Parathyroid adenoma (tissue), 2 donors: ENCODE measurements around the gene TRIM68.

Source experiments
- H2AFZ ChIP-seq: fragments of 300-600 bp; sonication (generic); one replicate; pipeline ENCODE4 v1.7.0; 2017; ENCODE audit warnings: antibody characterized with exemption, mild to moderate bottlenecking
- H3K27ac ChIP-seq: fragments of 300-600 bp; sonication (generic); one replicate; pipeline ENCODE4 v1.7.0; 2017
- H3K27me3 ChIP-seq: fragments of 300-600 bp; sonication (generic); one replicate; pipeline ENCODE4 v1.7.0; 2017; ENCODE audit warnings: low read length; ENCODE audit not compliant: control insufficient read depth, insufficient read depth
- H3K36me3 ChIP-seq: fragments of 300-600 bp; sonication (generic); one replicate; pipeline ENCODE4 v1.7.0; 2017; ENCODE audit warnings: low read length; ENCODE audit not compliant: control insufficient read depth, insufficient read depth
- H3K4me1 ChIP-seq: fragments of 300-600 bp; sonication (generic); one replicate; pipeline ENCODE4 v1.7.0; 2017; ENCODE audit warnings: control low read depth
- H3K4me2 ChIP-seq: fragments of 300-600 bp; sonication (generic); one replicate; pipeline ENCODE4 v1.7.0; 2017; ENCODE audit warnings: low read length
- H3K4me3 ChIP-seq: fragments of 300-600 bp; sonication (generic); one replicate; pipeline ENCODE4 v1.7.0; 2017; ENCODE audit warnings: low read depth, low read length
- H3K79me2 ChIP-seq: fragments of 300-600 bp; sonication (generic); one replicate; pipeline ENCODE4 v1.7.0; 2017; ENCODE audit warnings: control low read depth
- H3K9ac ChIP-seq: fragments of 300-600 bp; sonication (generic); one replicate; pipeline ENCODE4 v1.7.0; 2017; ENCODE audit warnings: mild to moderate bottlenecking
- H3K9me3 ChIP-seq: fragments of 300-600 bp; sonication (generic); one replicate; pipeline ENCODE4 v1.7.0; 2017; ENCODE audit warnings: low read length; ENCODE audit not compliant: control insufficient read depth
- TF ChIP-seq, protein P1 (sequence below): fragments of 300-600 bp; sonication (generic); IDR thresholded peaks from one replicate; pipeline ENCODE4 v1.7.0; 2017; ENCODE audit warnings: antibody characterized with exemption, mild to moderate bottlenecking
- donor health status: primary hyperparathyroidism.

Gene TRIM68

DNA sequence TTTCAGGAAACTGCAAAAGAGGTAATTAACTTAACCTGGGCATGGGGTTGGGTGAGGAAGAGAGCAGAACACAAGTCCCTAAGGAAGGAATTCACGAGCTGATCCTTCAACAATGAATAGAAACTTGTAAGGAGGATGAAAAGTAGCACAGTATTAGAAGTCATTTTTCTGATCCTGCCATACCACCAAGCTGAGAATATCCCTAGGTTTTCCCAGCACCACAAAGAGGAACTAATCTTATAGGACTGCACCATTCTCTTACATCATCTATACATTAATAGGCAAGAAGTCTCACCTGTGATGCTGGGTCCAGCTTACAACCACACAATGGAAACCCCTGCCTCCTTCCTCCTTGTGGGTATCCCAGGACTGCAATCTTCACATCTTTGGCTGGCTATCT is 14.3 kb downstream of the TRIM68 start, which contains the start of gene OR52I1:
Gene OR52I1 (plus strand): TSS at position 301 of the 400 bp plus-strand sequence. CDS start 0 bp downstream, at position 301.
- no peaks in the 10 kb centered on the region for H3K36me3 ChIP-seq
- H3K79me2 ChIP-seq: no peaks in the 10 kb centered on the region
- TF ChIP-seq, protein P1, sequence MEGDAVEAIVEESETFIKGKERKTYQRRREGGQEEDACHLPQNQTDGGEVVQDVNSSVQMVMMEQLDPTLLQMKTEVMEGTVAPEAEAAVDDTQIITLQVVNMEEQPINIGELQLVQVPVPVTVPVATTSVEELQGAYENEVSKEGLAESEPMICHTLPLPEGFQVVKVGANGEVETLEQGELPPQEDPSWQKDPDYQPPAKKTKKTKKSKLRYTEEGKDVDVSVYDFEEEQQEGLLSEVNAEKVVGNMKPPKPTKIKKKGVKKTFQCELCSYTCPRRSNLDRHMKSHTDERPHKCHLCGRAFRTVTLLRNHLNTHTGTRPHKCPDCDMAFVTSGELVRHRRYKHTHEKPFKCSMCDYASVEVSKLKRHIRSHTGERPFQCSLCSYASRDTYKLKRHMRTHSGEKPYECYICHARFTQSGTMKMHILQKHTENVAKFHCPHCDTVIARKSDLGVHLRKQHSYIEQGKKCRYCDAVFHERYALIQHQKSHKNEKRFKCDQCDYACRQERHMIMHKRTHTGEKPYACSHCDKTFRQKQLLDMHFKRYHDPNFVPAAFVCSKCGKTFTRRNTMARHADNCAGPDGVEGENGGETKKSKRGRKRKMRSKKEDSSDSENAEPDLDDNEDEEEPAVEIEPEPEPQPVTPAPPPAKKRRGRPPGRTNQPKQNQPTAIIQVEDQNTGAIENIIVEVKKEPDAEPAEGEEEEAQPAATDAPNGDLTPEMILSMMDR: no peak

DNA sequence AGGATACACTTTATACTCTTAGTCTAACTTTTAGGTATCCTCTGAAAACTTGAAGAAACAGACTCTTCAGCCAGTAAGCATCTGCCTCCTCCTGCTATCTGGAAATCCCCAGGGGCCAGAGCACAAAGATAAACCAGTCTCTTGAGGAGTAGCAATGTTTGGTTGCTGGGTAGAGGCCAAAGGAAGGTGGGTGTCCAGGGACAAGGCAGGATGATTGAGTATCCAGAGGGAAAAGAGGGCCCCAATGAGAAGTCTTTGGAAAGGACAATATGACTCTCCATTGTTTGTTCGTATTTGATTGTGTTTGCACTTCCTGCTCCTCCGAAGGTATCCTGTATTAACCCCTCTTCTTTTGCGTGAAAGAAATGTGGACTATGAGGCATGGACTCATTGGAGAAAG is 19.0 kb downstream of the TRIM68 start:
- Histone ChIP-seq H3K27ac (no peak overlapping the region), H3K9ac (no peak overlapping the region), H3K9me3 (no peaks in the 10 kb centered on the region), H3K4me3 (no peak overlapping the region), H3K4me1 (no peaks in the 10 kb centered on the region), H3K4me2 (no peak overlapping the region), H3K27me3 (no peaks in the 10 kb centered on the region), H2AFZ (no peak overlapping the region), H3K36me3 (no peaks in the 10 kb centered on the region), H3K79me2 (no peaks in the 10 kb centered on the region)
- TF ChIP-seq, protein P1: no peak

More for the DNA sequence above, 14.3 kb downstream of the TRIM68 start, which contains the start of gene OR52I1:
- no peak within 1 kb of the TSS for H3K9ac ChIP-seq
- H3K4me3 ChIP-seq: no peak within 1 kb of the TSS
- no peak within 1 kb of the TSS for H3K4me2 ChIP-seq
- H3K27me3 ChIP-seq: no peaks in the 10 kb centered on the region
- H3K27ac ChIP-seq: no peak within 1 kb of the TSS
- no peaks in the 10 kb centered on the region for H3K4me1 ChIP-seq
- H2AFZ ChIP-seq: no peak within 1 kb of the TSS
- H3K9me3 ChIP-seq: no peaks in the 10 kb centered on the region

DNA sequence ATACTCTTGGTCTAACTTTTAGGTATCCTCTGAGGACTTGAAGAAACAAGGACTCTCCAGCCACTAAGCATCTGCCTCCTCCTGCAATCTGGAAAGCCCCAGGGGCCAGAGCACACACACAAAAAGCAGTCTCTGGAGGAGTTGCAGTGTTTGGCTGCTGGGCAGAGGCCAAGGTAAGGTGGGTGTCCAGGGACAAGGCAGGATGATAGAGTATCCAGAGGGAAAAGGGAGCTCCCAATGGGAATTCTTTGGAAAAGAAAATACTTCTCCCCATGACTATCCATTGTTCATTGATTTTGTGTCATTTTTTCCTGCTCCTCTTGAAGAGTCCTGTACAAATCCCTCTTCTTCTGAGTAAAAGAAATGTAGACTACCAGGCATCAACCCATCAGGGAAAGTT is 26.6 kb downstream of the TRIM68 start, which contains the start of gene OR52I2:
Gene OR52I2 (plus strand): TSS at position 301 of the 400 bp plus-strand sequence.
- H3K27me3 ChIP-seq: no peaks in the 10 kb centered on the region
- TF ChIP-seq, protein P1: no peak
- H3K4me1 ChIP-seq: no peaks in the 10 kb centered on the region
- no peak within 1 kb of the TSS for H3K27ac ChIP-seq
- no peaks in the 10 kb centered on the region for H3K9me3 ChIP-seq
- no peaks in the 10 kb centered on the region for H3K36me3 ChIP-seq
- no peak within 1 kb of the TSS for H3K9ac ChIP-seq
- no peak within 1 kb of the TSS for H3K4me2 ChIP-seq
- no peaks in the 10 kb centered on the region for H3K79me2 ChIP-seq
- no peak within 1 kb of the TSS for H2AFZ ChIP-seq
- no peak within 1 kb of the TSS for H3K4me3 ChIP-seq

DNA sequence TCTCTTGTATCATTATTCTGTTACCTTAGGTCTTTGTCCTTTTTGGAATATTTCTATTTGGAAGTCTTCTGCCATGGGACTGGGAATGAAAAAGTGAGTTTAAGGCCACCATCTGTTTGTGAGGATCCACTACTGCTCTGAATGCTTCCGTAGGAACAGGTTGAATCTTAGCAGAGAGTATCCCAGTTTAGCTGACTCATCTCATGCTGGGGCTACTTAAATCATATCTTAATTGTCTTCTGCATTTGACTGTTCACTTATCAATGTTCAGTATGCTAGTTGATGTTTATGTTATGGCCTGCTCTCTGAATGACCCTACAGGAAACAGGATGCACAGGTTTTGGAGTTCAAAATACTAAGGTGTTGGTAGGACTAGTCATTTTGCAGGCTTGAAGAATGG is 27.9 kb downstream of the TRIM68 start:
- no peak overlapping the region for H3K27ac ChIP-seq
- no peak overlapping the region for H3K4me3 ChIP-seq
- no peak overlapping the region for H3K9ac ChIP-seq
- TF ChIP-seq, protein P1: no peak
- H3K4me2 ChIP-seq: no peak overlapping the region
- H3K9me3 ChIP-seq: no peaks in the 10 kb centered on the region
- no peak overlapping the region for H2AFZ ChIP-seq
- no peaks in the 10 kb centered on the region for H3K79me2 ChIP-seq
- H3K27me3 ChIP-seq: no peaks in the 10 kb centered on the region
- no peaks in the 10 kb centered on the region for H3K36me3 ChIP-seq
- H3K4me1 ChIP-seq: no peaks in the 10 kb centered on the region

DNA sequence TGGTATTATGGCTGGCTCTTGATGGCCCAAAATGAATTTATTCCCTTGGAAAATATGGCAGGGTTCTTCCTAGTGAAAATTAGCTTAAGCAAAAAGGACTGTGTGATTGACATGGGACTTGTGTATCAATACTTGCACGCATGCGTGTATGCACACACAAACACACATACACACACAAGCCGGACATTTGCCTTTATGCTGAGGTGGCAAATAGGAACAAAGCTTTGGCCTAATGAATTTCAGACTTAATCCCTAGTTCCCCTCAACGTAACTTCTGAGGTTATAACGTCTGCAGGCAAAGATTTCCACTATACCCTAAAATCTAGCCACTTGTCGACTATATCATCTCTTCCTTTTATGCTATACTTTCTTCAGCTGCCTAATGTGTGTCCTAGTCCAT is 29.4 kb downstream of the TRIM68 start:
- H3K9me3 ChIP-seq: no peaks in the 10 kb centered on the region
- TF ChIP-seq, protein P1: no peak
- no peaks in the 10 kb centered on the region for H3K4me1 ChIP-seq
- H2AFZ ChIP-seq: no peak overlapping the region
- no peak overlapping the region for H3K9ac ChIP-seq
- no peaks in the 10 kb centered on the region for H3K36me3 ChIP-seq
- H3K79me2 ChIP-seq: no peaks in the 10 kb centered on the region
- no peak overlapping the region for H3K4me2 ChIP-seq
- H3K4me3 ChIP-seq: no peak overlapping the region
- no peak overlapping the region for H3K27ac ChIP-seq
- H3K27me3 ChIP-seq: no peaks in the 10 kb centered on the region
